OCI-LY7 (cell line): ENCODE results near the gene UBE3D. TPM values are rescaled to one million over a fixed set of nuclear protein-coding genes. Genes with fewer than 3 reads are reported as not detected.

ENCODE experiments used
- BruUV-seq: library from RNA; stranded (reverse); fragments of 400-500 nt; replicated peaks from 2 replicates; lab custom pipeline; 2021; lab: Mats Ljungman, UMichigan
- CTCF ChIA-PET: fragments of 300-600 bp; sonication (Branson Sonifier 250); formaldehyde crosslinking; loops from one replicate; lab custom pipeline; 2022; ENCODE audit warnings: antibody characterized with exemption; ENCODE audit not compliant: unreplicated experiment; lab: Charles Lee
- POLR2A ChIA-PET: fragments of 300-600 bp; sonication (Branson Sonifier 250); formaldehyde crosslinking; loops from one replicate; lab custom pipeline; 2022; ENCODE audit warnings: antibody characterized with exemption; lab: Charles Lee
- DNase-seq: peaks from one replicate; pipeline ENCODE4 v3.0.0-alpha.2; 2015; ENCODE audit warnings: low spot score
- H2AFZ ChIP-seq: fragments of 200-600 bp; sonication (generic), shearing (Covaris generic); 2 replicates; pipeline ENCODE4 v1.6.1; 2014; ENCODE audit warnings: mild to moderate bottlenecking, antibody characterized with exemption, low read length, moderate library complexity
- H3K27ac ChIP-seq: fragments of 200-600 bp; sonication (generic); 2 replicates; pipeline ENCODE4 v1.5.1; 2014; ENCODE audit warnings: mixed run types, low read depth, mild to moderate bottlenecking, moderate library complexity, low read length, inconsistent platforms; ENCODE audit not compliant: poor library complexity, severe bottlenecking
- H3K36me3 ChIP-seq: fragments of 200-600 bp; sonication (generic); 2 replicates; pipeline ENCODE4 v1.6.1; 2014; ENCODE audit warnings: mild to moderate bottlenecking, antibody characterized with exemption, low read length, moderate library complexity, mixed read lengths; ENCODE audit not compliant: insufficient read depth
- H3K4me1 ChIP-seq: fragments of 200-600 bp; sonication (generic); 2 replicates; pipeline ENCODE4 v1.5.1; 2014; ENCODE audit warnings: mild to moderate bottlenecking, low read length; ENCODE audit not compliant: insufficient read depth, poor library complexity, severe bottlenecking
- H3K4me2 ChIP-seq: fragments of 200-600 bp; sonication (generic); 2 replicates; pipeline ENCODE4 v1.6.1; 2014; ENCODE audit warnings: mild to moderate bottlenecking, low read length
- H3K4me3 ChIP-seq: fragments of 200-600 bp; sonication (generic); 2 replicates; pipeline ENCODE4 v1.5.1; 2014; ENCODE audit warnings: mild to moderate bottlenecking, low read depth, low read length; ENCODE audit not compliant: poor library complexity, severe bottlenecking
- H3K79me2 ChIP-seq: fragments of 200-600 bp; sonication (generic); 2 replicates; pipeline ENCODE4 v1.6.1; 2016; ENCODE audit warnings: low read depth, mild to moderate bottlenecking, low read length, moderate library complexity, mixed read lengths; ENCODE audit not compliant: insufficient read depth
- H3K9me2 ChIP-seq: fragments of 200-600 bp; sonication (generic); 2 replicates; pipeline ENCODE4 v1.6.1; 2016; ENCODE audit warnings: mild to moderate bottlenecking, low read length, mixed read lengths; ENCODE audit not compliant: insufficient read depth
- H3K9me3 ChIP-seq: fragments of 200-600 bp; sonication (generic); 2 replicates; pipeline ENCODE4 v1.6.1; 2014; ENCODE audit warnings: mild to moderate bottlenecking, mixed run types, low read length, mixed read lengths
- H4K20me1 ChIP-seq: fragments of 200-600 bp; sonication (generic); 2 replicates; pipeline ENCODE4 v1.6.1; 2014; ENCODE audit warnings: mild to moderate bottlenecking, antibody characterized with exemption, low read length, moderate library complexity, mixed read lengths; ENCODE audit not compliant: insufficient read depth
- EZH2phosphoT487 ChIP-seq: fragments of 200-600 bp; sonication (generic); IDR thresholded peaks from 2 replicates; pipeline ENCODE4 v1.6.1; 2018; ENCODE audit warnings: low read depth, borderline replicate concordance, mild to moderate bottlenecking, mixed run types, antibody characterized with exemption, low read length, moderate library complexity, mixed read lengths
- intact Hi-C: fragments of 100-400 bp; cut with micrococcal nuclease; formaldehyde crosslinking; loops from one replicate; pipeline ENCODE4 v1.10.0; 2022; ENCODE audit not compliant: unreplicated experiment
- total RNA-seq, 2 experiments: library from RNA; depleted of rRNA in 1 of 2; stranded (reverse); fragments of >200 nt in 1 of 2; shearing (Covaris generic) in 1 of 2; gene quantifications; 2 replicates each; pipeline ENCODE4 v1.2.3, GENCODE V29; 2014 to 2022
- TF ChIP-seq, protein P1 (sequence below): fragments of 200-600 bp; sonication (generic); conservative IDR thresholded peaks from 2 replicates; pipeline ENCODE4 v1.5.1; 2014; ENCODE audit warnings: mild to moderate bottlenecking, antibody characterized with exemption, low read length, moderate library complexity, mixed read lengths

UBE3D gene
- total RNA-seq, 2 experiments from 2014 or later: 11.0 to 15.1 TPM

DNA sequence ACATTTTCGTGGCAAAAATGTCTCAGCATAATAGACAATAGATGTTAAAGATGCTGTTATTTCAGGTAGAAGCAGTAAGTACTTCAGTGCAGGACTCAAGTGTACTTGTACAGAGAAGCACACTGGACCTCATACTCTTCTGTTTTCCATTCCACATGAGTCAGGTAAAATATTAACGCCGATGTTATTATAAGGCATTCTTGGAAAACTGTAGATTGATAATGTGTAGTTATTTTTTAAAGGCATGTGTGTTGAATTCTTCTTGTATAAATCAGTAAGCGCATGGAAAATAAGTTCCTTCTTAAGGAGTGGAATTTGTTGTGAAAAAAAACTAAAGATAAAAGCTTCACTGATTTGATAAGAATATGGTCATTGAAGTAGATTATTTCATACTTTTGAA is 47.6 kb upstream of the UBE3D start:
- no TSS peak for BruUV-seq
- Histone ChIP-seq H2AFZ (no peak overlapping the region), H4K20me1 (no peaks in the 10 kb centered on the region), H3K4me1 (peaks cover 10% of the 10 kb centered on the region), H3K79me2 (no peaks in the 10 kb centered on the region), H3K36me3 (peaks cover 46% of the 10 kb centered on the region), H3K9me3 (no peaks in the 10 kb centered on the region), H3K4me3 (no peak overlapping the region), H3K27ac (no peak overlapping the region), H3K9me2 (no peaks in the 10 kb centered on the region), H3K4me2 (no peak overlapping the region)
- intact Hi-C loops: no loop called here
- ChIA-PET POLR2A (interaction anchor here (2.0 kb wide), 1 partner anchor 14 kb away, joined by 4 read pairs; no protein-coding TSS in a partner anchor), CTCF (no interaction called here)
- no peak for TF ChIP-seq EZH2phosphoT487
- TF ChIP-seq, protein P1, sequence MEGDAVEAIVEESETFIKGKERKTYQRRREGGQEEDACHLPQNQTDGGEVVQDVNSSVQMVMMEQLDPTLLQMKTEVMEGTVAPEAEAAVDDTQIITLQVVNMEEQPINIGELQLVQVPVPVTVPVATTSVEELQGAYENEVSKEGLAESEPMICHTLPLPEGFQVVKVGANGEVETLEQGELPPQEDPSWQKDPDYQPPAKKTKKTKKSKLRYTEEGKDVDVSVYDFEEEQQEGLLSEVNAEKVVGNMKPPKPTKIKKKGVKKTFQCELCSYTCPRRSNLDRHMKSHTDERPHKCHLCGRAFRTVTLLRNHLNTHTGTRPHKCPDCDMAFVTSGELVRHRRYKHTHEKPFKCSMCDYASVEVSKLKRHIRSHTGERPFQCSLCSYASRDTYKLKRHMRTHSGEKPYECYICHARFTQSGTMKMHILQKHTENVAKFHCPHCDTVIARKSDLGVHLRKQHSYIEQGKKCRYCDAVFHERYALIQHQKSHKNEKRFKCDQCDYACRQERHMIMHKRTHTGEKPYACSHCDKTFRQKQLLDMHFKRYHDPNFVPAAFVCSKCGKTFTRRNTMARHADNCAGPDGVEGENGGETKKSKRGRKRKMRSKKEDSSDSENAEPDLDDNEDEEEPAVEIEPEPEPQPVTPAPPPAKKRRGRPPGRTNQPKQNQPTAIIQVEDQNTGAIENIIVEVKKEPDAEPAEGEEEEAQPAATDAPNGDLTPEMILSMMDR: no peak
- no peak for DNase-seq

DNA sequence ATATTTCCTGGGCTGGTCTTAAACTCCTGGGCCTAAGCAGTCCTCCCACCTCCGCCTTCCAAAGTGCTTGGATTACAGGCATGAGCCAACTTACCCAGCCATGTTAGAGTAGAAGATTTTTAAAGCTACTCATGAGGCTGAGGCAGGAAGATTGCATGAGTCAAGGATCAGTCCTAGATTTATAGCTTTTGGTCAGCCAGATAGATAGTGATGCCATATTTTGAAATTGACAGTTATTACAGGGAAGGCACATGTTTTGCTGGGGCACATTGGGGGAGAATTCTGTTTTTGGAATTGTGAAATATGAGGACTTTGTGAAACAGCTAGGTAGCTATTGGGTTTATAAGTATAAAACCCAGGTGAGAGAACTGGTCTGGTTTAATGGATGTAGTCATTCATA is 42.7 kb upstream of the UBE3D start:
- CTCF ChIA-PET: no interaction called here
- Histone ChIP-seq H3K79me2 (no peaks in the 10 kb centered on the region), H3K4me2 (no peak overlapping the region), H2AFZ (no peak overlapping the region), H3K36me3 (peaks cover 39% of the 10 kb centered on the region), H4K20me1 (no peaks in the 10 kb centered on the region), H3K9me3 (no peaks in the 10 kb centered on the region), H3K9me2 (no peaks in the 10 kb centered on the region), H3K4me1 (peaks cover 10% of the 10 kb centered on the region), H3K27ac (no peak overlapping the region), H3K4me3 (no peak overlapping the region)
- no peak for DNase-seq
- no TSS peak for BruUV-seq
- POLR2A ChIA-PET: interaction anchor here (1.0 to 1.3 kb wide), 2 partner anchors 10 to 43 kb away, joined by 4 to 5 read pairs; partner anchors contain the start of gene UBE3D
- TF ChIP-seq EZH2phosphoT487: no peak
- TF ChIP-seq, protein P1: no peak
- intact Hi-C loops: no loop called here

DNA sequence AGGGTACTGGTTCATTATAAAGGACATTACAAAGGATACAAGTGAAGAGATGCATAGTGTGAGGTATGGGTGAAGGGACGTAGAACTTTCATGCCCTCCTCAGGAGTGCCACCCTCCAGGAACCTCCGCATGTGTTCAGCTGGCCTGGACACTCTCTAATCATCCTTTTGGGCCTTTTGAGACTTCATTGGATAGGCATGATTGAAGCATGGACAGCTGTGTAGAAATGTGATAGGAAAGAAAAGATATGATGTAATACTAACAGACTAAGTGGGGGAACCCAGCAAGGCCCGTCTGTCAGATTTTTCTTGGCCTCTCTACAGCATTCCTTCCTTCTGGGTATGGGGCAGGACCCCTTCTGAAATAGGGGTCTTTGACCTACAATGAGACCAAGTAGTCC is 32.9 kb upstream of the UBE3D start:
- H3K4me1 ChIP-seq: no peaks in the 10 kb centered on the region

More for the DNA sequence above, 32.9 kb upstream of the UBE3D start:
- Histone ChIP-seq H3K27ac (no peak overlapping the region), H2AFZ (no peak overlapping the region), H3K4me3 (no peak overlapping the region), H3K79me2 (no peaks in the 10 kb centered on the region), H3K9me3 (0 out of 2 replicates have a peak, but pooled peaks cover 3% of the 10 kb centered on the region), H3K9me2 (no peaks in the 10 kb centered on the region), H4K20me1 (peaks cover 5% of the 10 kb centered on the region; the same call in 1 of the 2 replicates), H3K4me2 (no peak overlapping the region), H3K36me3 (peaks cover 31% of the 10 kb centered on the region)
- no peak for TF ChIP-seq EZH2phosphoT487
- TF ChIP-seq, protein P1: no peak
- BruUV-seq: no TSS peak
- intact Hi-C loops: no loop called here
- POLR2A ChIA-PET: interaction anchor here (1.7 kb wide), 1 partner anchor 9 kb away, joined by 4 read pairs; no protein-coding TSS in a partner anchor
- CTCF ChIA-PET: interaction anchor here (1.0 kb wide), 1 partner anchor 33 kb away, joined by 3 read pairs; the partner anchor contains the start of gene UBE3D
- no peak for DNase-seq
